Measurements from ENCODE around the gene SHD. TPM values are rescaled to one million over a fixed set of nuclear protein-coding genes. Genes with fewer than 3 reads are reported as not detected.

The SHD gene
- total and polyA plus RNA-seq, 9 of the 15 experiments (the other 6 are each of a cell fraction or from before 2014, with no cell fraction given), result 0.05 to 0.62 (median 0.15) TPM; not detected in 5

DNA sequence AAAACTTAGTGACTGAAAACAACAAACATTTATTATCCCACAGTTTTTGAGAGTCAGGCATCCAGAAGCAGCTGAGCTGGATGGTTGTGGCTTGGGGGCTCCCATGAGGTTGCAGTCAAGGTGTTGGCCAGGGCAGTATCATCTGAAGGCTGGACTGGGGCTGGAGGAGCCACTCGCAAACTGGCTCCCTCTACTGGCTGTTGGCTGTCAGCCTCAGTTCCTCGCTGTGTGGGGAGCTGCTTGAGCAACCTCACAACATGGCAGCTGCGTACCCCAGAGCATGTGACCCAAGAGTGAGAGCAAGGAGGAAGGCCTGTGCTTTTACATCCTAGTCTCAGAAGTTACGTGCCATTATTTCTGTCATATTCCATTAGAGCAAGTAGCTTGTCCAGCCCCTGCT, 22.5 kb upstream of the SHD start:
- BruUV-seq (replicated peaks), result no TSS peak
- H4K20me1 ChIP-seq (replicated peaks; ENCODE audit: control insufficient read depth, insufficient read depth, low read length), result no peaks in the 10 kb centered on the region
- no peak overlapping the region for H3K4me2 ChIP-seq (ENCODE audit: insufficient read depth, low read length)
- H3K27me3 ChIP-seq (ENCODE audit: control insufficient read depth in 2 of 2, insufficient read depth in 2 of 2, low read length in 2 of 2), result no peaks in the 10 kb centered on the region
- in situ Hi-C loops (cut with MboI) (no loop called here), intact Hi-C loops (cut with micrococcal nuclease) (no loop called here)
- peaks cover 0 to 5% of the 10 kb centered on the region in 2 experiments; a peak in 1 of 5 replicates for H3K4me1 ChIP-seq (replicated peaks in 1 of 2; ENCODE audit: control insufficient read depth in 2 of 2, insufficient read depth in 2 of 2, low read length in 2 of 2)
- WGBS (ENCODE audit: insufficient coverage, low coverage, missing lambda C conversion rate), result 92% methylated on average over 4 of the region's 4 CpGs
- H3K9me3 ChIP-seq (replicated peaks; ENCODE audit: control insufficient read depth, insufficient read depth, low read depth, low read length), result peaks cover 9% of the 10 kb centered on the region
- no peak overlapping the region for H2AFZ ChIP-seq (ENCODE audit: low read depth, low read length)
- H3K36me3 ChIP-seq (ENCODE audit: control insufficient read depth, insufficient read depth, low read length), result peaks cover 66% of the 10 kb centered on the region; the same call in 2 of the 3 replicates
- FAIRE-seq (no peak), DNase-seq (ENCODE audit: extremely low read depth in 1 of 4, low spot score in 3 of 4) (peak in 3 of 4 experiments; percentile 11 to 42 (median 28)), ATAC-seq (peak; percentile 73)
- no peak overlapping the region for H3K9ac ChIP-seq (ENCODE audit: insufficient read depth in 1 of 2, low read depth in 2 of 2, low read length in 2 of 2)
- ChIA-PET CTCF (ENCODE audit: low intra/inter-chr PET ratio) (no interaction called here), POLR2A (interaction anchor here (0.6 to 2.7 kb wide), 3 partner anchors 9 to 143 kb away, joined by 3 to 9 read pairs (median 4); partner anchors contain the start of gene YJU2)
- H3K9me1 ChIP-seq (ENCODE audit: control insufficient read depth, insufficient read depth, low read length), result no peaks in the 10 kb centered on the region
- no peak overlapping the region for H3K4me3 ChIP-seq
- H3K79me2 ChIP-seq (ENCODE audit: control insufficient read depth, insufficient read depth, low read length), result no peaks in the 10 kb centered on the region
- H3K27ac ChIP-seq (ENCODE audit: extremely low read depth, low read depth, low read length), result no peak overlapping the region
- TF ChIP-seq SMC3 (conservative IDR thresholded peaks at IDR 0.05; ENCODE audit: insufficient read depth, low read depth, low read length) (0 out of 2 replicates have a peak, but pooled peaks have one; percentile 6), ZFP36 (IDR thresholded peaks at IDR 0.05; ENCODE audit: low read depth, low read length, partially characterized antibody) (peak; percentile 67), CBX8 (IDR thresholded peaks at IDR 0.05; ENCODE audit: borderline replicate concordance, extremely low read depth, low read depth, low read length, poor library complexity, severe bottlenecking) (no peak), CBX5 (IDR thresholded peaks at IDR 0.05; ENCODE audit: borderline replicate concordance, low read depth) (peak; percentile 82; the same call in 1 of the 2 replicates), TRIM28 (IDR thresholded peaks at IDR 0.05) (peak; percentile 73; the same call in 1 of the 2 replicates), CBX1 (IDR thresholded peaks at IDR 0.05; ENCODE audit: low read depth) (peak; percentile 12; the same call in 1 of the 2 replicates)
- TF ChIP-seq, protein P1, sequence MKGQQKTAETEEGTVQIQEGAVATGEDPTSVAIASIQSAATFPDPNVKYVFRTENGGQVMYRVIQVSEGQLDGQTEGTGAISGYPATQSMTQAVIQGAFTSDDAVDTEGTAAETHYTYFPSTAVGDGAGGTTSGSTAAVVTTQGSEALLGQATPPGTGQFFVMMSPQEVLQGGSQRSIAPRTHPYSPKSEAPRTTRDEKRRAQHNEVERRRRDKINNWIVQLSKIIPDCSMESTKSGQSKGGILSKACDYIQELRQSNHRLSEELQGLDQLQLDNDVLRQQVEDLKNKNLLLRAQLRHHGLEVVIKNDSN (CRISPR knock-in tag; IDR thresholded peaks at IDR 0.05), result peak; percentile 26; the same call in 1 of the 2 replicates
- TF ChIP-seq, protein P2, sequence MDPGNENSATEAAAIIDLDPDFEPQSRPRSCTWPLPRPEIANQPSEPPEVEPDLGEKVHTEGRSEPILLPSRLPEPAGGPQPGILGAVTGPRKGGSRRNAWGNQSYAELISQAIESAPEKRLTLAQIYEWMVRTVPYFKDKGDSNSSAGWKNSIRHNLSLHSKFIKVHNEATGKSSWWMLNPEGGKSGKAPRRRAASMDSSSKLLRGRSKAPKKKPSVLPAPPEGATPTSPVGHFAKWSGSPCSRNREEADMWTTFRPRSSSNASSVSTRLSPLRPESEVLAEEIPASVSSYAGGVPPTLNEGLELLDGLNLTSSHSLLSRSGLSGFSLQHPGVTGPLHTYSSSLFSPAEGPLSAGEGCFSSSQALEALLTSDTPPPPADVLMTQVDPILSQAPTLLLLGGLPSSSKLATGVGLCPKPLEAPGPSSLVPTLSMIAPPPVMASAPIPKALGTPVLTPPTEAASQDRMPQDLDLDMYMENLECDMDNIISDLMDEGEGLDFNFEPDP (CRISPR knock-in tag; IDR thresholded peaks at IDR 0.05), result no peak
- TF ChIP-seq, protein P3, sequence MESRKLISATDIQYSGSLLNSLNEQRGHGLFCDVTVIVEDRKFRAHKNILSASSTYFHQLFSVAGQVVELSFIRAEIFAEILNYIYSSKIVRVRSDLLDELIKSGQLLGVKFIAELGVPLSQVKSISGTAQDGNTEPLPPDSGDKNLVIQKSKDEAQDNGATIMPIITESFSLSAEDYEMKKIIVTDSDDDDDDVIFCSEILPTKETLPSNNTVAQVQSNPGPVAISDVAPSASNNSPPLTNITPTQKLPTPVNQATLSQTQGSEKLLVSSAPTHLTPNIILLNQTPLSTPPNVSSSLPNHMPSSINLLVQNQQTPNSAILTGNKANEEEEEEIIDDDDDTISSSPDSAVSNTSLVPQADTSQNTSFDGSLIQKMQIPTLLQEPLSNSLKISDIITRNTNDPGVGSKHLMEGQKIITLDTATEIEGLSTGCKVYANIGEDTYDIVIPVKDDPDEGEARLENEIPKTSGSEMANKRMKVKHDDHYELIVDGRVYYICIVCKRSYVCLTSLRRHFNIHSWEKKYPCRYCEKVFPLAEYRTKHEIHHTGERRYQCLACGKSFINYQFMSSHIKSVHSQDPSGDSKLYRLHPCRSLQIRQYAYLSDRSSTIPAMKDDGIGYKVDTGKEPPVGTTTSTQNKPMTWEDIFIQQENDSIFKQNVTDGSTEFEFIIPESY (CRISPR knock-in tag; IDR thresholded peaks at IDR 0.05), result peak; percentile 52; the same call in 1 of the 2 replicates
- TF ChIP-seq, protein P4, sequence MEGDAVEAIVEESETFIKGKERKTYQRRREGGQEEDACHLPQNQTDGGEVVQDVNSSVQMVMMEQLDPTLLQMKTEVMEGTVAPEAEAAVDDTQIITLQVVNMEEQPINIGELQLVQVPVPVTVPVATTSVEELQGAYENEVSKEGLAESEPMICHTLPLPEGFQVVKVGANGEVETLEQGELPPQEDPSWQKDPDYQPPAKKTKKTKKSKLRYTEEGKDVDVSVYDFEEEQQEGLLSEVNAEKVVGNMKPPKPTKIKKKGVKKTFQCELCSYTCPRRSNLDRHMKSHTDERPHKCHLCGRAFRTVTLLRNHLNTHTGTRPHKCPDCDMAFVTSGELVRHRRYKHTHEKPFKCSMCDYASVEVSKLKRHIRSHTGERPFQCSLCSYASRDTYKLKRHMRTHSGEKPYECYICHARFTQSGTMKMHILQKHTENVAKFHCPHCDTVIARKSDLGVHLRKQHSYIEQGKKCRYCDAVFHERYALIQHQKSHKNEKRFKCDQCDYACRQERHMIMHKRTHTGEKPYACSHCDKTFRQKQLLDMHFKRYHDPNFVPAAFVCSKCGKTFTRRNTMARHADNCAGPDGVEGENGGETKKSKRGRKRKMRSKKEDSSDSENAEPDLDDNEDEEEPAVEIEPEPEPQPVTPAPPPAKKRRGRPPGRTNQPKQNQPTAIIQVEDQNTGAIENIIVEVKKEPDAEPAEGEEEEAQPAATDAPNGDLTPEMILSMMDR (IDR thresholded peaks at IDR 0.05 in 2 of 3, conservative IDR thresholded peaks at IDR 0.05 in 1 of 3; ENCODE audit: insufficient read depth in 2 of 3, low read depth in 1 of 3, low read length in 3 of 3), result peak; percentile 25 to 56 (median 50); a peak in 4 of 6 replicates
- TF ChIP-seq, protein P5, sequence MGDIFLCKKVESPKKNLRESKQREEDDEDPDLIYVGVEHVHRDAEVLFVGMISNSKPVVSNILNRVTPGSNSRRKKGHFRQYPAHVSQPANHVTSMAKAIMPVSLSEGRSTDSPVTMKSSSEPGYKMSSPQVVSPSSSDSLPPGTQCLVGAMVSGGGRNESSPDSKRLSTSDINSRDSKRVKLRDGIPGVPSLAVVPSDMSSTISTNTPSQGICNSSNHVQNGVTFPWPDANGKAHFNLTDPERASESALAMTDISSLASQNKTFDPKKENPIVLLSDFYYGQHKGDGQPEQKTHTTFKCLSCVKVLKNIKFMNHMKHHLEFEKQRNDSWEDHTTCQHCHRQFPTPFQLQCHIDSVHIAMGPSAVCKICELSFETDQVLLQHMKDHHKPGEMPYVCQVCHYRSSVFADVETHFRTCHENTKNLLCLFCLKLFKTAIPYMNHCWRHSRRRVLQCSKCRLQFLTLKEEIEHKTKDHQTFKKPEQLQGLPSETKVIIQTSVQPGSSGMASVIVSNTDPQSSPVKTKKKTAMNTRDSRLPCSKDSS (IDR thresholded peaks at IDR 0.05; ENCODE audit: low read depth, partially characterized antibody), result peak; percentile 51
- TF ChIP-seq, protein P6, sequence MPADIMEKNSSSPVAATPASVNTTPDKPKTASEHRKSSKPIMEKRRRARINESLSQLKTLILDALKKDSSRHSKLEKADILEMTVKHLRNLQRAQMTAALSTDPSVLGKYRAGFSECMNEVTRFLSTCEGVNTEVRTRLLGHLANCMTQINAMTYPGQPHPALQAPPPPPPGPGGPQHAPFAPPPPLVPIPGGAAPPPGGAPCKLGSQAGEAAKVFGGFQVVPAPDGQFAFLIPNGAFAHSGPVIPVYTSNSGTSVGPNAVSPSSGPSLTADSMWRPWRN (IDR thresholded peaks at IDR 0.05; ENCODE audit: low read depth), result no peak
